GM23338 (cell line): ENCODE measurements around the gene DYNC2H1. TPM values are rescaled to one million over a fixed set of nuclear protein-coding genes. Genes with fewer than 3 reads are reported as not detected.

Source experiments
- ATAC-seq: fragments of 200-7000 bp; cut with Tn5 transposase; 3 replicates; pipeline ENCODE4 v1.9.1; 2020
- DNase-seq: peaks from one replicate; pipeline ENCODE4 v3.0.0-alpha.2; 2015; ENCODE audit warnings: low spot score
- H2AFZ ChIP-seq: fragments of 200-600 bp; sonication (generic); 2 replicates; pipeline ENCODE4 v1.8.0; 2016; ENCODE audit warnings: antibody characterized with exemption, mild to moderate bottlenecking, moderate library complexity
- H3F3A ChIP-seq: fragments of 200-600 bp; sonication (generic); replicated peaks from 2 replicates; pipeline ENCODE4 v1.8.0; 2017; ENCODE audit warnings: antibody characterized with exemption, mixed run types, low read depth
- H3K27ac ChIP-seq: fragments of 200-600 bp; sonication (generic); 2 replicates; pipeline ENCODE4 v1.6.1; 2016; ENCODE audit warnings: low read depth
- H3K27me3 ChIP-seq: fragments of 200-600 bp; sonication (generic); 2 replicates; pipeline ENCODE4 v1.8.0; 2016; ENCODE audit warnings: mild to moderate bottlenecking, mixed run types, moderate library complexity; ENCODE audit not compliant: insufficient read depth
- H3K36me3 ChIP-seq: fragments of 200-600 bp; sonication (generic); 2 replicates; pipeline ENCODE4 v1.8.0; 2016; ENCODE audit warnings: mild to moderate bottlenecking; ENCODE audit not compliant: insufficient read depth
- H3K4me1 ChIP-seq: fragments of 200-600 bp; sonication (generic); 2 replicates; pipeline ENCODE4 v1.8.0; 2016; ENCODE audit warnings: mild to moderate bottlenecking, moderate library complexity; ENCODE audit not compliant: insufficient read depth
- H3K4me2 ChIP-seq: fragments of 200-600 bp; sonication (generic); 2 replicates; pipeline ENCODE4 v1.7.1; 2017; ENCODE audit warnings: mixed run types
- H3K4me3 ChIP-seq: fragments of 200-600 bp; sonication (generic); 2 replicates; pipeline ENCODE4 v1.6.1; 2016; ENCODE audit warnings: mixed run types
- H3K79me2 ChIP-seq: fragments of 200-600 bp; sonication (generic); replicated peaks from 2 replicates; pipeline ENCODE4 v1.8.0; 2017; ENCODE audit warnings: mild to moderate bottlenecking; ENCODE audit not compliant: insufficient read depth
- H3K9me2 ChIP-seq: fragments of 200-600 bp; sonication (generic); 2 replicates; pipeline ENCODE4 v1.8.0; 2017; ENCODE audit not compliant: insufficient read depth
- H4K20me1 ChIP-seq: fragments of 200-600 bp; sonication (generic); replicated peaks from 2 replicates; pipeline ENCODE4 v1.8.0; 2017; ENCODE audit warnings: mild to moderate bottlenecking; ENCODE audit not compliant: insufficient read depth
- H3K27ac Mint-ChIP-seq: 2 replicates; pipeline ENCODE4 v1.8.0; 2020; ENCODE audit warnings: inconsistent platforms, mild to moderate bottlenecking, moderate library complexity, mixed read lengths
- H3K27me3 Mint-ChIP-seq: 3 replicates; pipeline ENCODE4 v1.8.0; 2022; ENCODE audit warnings: low read depth, mild to moderate bottlenecking, moderate library complexity, mixed read lengths, inconsistent platforms; ENCODE audit not compliant: insufficient read depth, poor library complexity
- H3K36me3 Mint-ChIP-seq: 3 replicates; pipeline ENCODE4 v1.8.0; 2021; ENCODE audit warnings: low read depth, mild to moderate bottlenecking, inconsistent platforms, moderate library complexity, mixed read lengths
- H3K4me1 Mint-ChIP-seq: 3 replicates; pipeline ENCODE4 v1.8.0; 2020; ENCODE audit warnings: mild to moderate bottlenecking, inconsistent platforms, mixed read lengths
- H3K4me3 Mint-ChIP-seq: 3 replicates; pipeline ENCODE4 v1.8.0; 2021; ENCODE audit warnings: moderate library complexity, mild to moderate bottlenecking, inconsistent platforms, mixed read lengths
- H3K9me3 Mint-ChIP-seq: 3 replicates; pipeline ENCODE4 v1.8.0; 2020; ENCODE audit warnings: moderate library complexity, mild to moderate bottlenecking, inconsistent platforms, mixed read lengths
- CTCF ChIP-seq, 2 experiments: fragments of 200-600 bp in 1 of 2; sonication (generic) in 1 of 2; conservative IDR thresholded peaks; 2 replicates each; pipeline versions ENCODE4 v1.5.1 to v1.6.1; 2016 to 2017; ENCODE audit warnings: antibody characterized with exemption in 2 of 2, low read depth in 2 of 2, mild to moderate bottlenecking in 2 of 2, moderate library complexity in 1 of 2
- EZH2 ChIP-seq: fragments of 200-600 bp; sonication (generic); IDR thresholded peaks from one replicate; pipeline ENCODE4 v1.8.0; 2017; ENCODE audit warnings: antibody characterized with exemption, mild to moderate bottlenecking, low read depth; ENCODE audit not compliant: unreplicated experiment
- ZNF331 ChIP-seq: fragments of 250-450 bp; sonication (Bioruptor Pico); IDR thresholded peaks from 2 replicates; pipeline ENCODE4 v1.5.0; 2020; ENCODE audit warnings: low read depth, mild to moderate bottlenecking, moderate library complexity
- ZNF462 ChIP-seq: fragments of 250-450 bp; sonication (Bioruptor Pico); IDR thresholded peaks from 2 replicates; pipeline ENCODE4 v1.5.0; 2020; ENCODE audit warnings: mild to moderate bottlenecking, moderate library complexity
- polyA plus RNA-seq: library from polyadenylated mRNA; unstranded; fragments of >200 nt; fragmentation: Nextera tagmentation; extraction: Ambion mirVana; gene quantifications from 2 replicates; pipeline ENCODE4 v1.2.1, GENCODE V29; 2016
- total RNA-seq: library from RNA; depleted of rRNA; stranded (reverse); fragments of >200 nt; shearing (Covaris generic); gene quantifications from 2 replicates; pipeline ENCODE4 v1.2.3, GENCODE V29; 2014

Gene DYNC2H1
- total and polyA plus RNA-seq, 2 experiments from 2014 or later = 19.3 to 22.5 TPM

- no peaks in the 10 kb centered on the region for H3K9me2 ChIP-seq
- H3K4me2 ChIP-seq = no peak overlapping the region
- H3K4me3 ChIP-seq = no peak overlapping the region
- Mint-ChIP-seq H3K36me3 (no peaks in the 10 kb centered on the region; the same call in 2 of the 3 replicates), H3K27me3 (no peaks in the 10 kb centered on the region), H3K4me1 (peaks cover 10% of the 10 kb centered on the region; the same call in 2 of the 3 replicates), H3K27ac (0 out of 2 replicates have a peak overlapping the region, but pooled peaks have one; percentile 55), H3K9me3 (no peaks in the 10 kb centered on the region), H3K4me3 (no peak overlapping the region)
- H3F3A ChIP-seq = no peaks in the 10 kb centered on the region
- H2AFZ ChIP-seq = peak overlapping the region; percentile 5; the same call in 1 of the 2 replicates
- peak; percentile 97 for ATAC-seq
- no peaks in the 10 kb centered on the region for H3K4me1 ChIP-seq
- H3K27me3 ChIP-seq = no peaks in the 10 kb centered on the region
- peak; percentile 89 for DNase-seq
- TF ChIP-seq CTCF (conservative IDR thresholded peaks at IDR 0.05; ENCODE audit: low read depth in 2 of 2) = peak; percentile 78 to 83
- no peak for TF ChIP-seq EZH2
- no peak for TF ChIP-seq ZNF331 (CRISPR knock-in tag)
- TF ChIP-seq ZNF462 (CRISPR knock-in tag) = no peak
- H3K36me3 ChIP-seq = no peaks in the 10 kb centered on the region
- no peak overlapping the region for H3K27ac ChIP-seq
- no peaks in the 10 kb centered on the region for H4K20me1 ChIP-seq
- H3K79me2 ChIP-seq = no peaks in the 10 kb centered on the region
These were observed 217.0 kb downstream of the DYNC2H1 start for GRCh38 chr11:103326070-103326794.
